HG02981 (cell line): ENCODE measurements around the gene HDGFL2.

Experiments used
- ATAC-seq: cut with Tn5 transposase; IDR thresholded peaks from one replicate; pipeline ENCODE4 v1.9.1; 2021; ENCODE audit warnings: mild to moderate bottlenecking, moderate library complexity; ENCODE audit not compliant: unreplicated experiment

Gene HDGFL2

DNA sequence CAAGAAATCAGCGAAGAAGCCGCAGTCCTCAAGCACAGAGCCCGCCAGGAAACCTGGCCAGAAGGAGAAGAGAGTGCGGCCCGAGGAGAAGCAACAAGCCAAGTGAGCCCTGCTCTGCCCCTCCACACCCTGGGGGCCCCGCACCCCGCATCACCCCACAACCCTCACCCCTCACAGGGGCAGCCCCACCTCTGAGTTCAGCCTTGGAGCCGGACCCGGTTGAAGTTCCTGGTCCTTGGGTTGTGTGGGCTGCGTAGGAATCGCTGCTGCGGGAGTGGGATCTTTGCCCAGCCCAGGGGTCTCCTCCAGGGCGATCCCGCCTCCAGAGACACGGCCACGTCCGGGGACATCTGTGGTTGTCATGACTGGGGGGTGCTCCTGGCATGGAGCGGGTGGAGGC is 24.2 kb downstream of the HDGFL2 start:
- ATAC-seq, result no peak

DNA sequence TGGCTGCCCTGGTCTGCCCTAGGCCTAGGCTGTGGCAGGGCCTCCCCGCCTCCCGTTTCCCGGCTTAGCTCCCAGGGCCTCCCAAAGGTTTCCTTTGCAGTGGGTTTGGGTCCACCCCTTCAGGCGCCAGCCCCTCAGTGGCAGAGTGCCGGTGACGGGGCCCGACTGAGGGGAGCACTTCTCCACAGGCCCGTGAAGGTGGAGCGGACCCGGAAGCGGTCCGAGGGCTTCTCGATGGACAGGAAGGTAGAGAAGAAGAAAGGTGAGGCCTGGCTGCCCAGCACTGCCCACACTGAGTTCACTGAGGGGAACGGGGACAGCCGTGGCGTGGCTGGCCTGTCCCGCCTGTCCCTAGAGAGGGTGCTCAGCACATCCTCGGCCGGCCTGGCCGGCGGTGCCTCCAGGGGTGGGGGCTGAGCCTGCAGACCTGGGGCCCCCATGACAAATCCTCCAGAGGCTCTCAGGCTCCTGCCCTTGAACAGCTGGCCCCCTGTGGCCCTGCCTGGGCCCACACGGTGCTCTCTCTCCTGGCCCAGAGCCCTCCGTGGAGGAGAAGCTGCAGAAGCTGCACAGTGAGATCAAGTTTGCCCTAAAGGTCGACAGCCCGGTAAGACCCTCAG is 25.8 kb downstream of the HDGFL2 start:
- no peak for ATAC-seq

GRCh38 chr19:4498694-4499093 is 26.6 kb downstream of the HDGFL2 start:
- ATAC-seq, result no peak

DNA sequence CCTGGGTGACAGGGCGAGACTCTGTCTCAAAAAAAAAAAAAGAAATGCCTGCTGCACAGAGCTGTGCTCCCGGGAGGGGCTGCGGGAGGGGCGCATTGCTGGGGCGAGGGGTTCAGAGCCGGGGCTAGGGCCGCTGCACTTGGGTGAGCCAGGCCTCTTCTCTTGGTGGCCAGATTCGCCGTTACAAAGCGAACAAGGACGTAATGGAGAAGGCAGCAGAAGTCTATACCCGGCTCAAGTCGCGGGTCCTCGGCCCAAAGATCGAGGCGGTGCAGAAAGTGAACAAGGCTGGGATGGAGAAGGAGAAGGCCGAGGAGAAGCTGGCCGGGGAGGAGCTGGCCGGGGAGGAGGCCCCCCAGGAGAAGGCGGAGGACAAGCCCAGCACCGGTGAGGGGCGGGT is 27.2 kb downstream of the HDGFL2 start:
- no peak for ATAC-seq

DNA sequence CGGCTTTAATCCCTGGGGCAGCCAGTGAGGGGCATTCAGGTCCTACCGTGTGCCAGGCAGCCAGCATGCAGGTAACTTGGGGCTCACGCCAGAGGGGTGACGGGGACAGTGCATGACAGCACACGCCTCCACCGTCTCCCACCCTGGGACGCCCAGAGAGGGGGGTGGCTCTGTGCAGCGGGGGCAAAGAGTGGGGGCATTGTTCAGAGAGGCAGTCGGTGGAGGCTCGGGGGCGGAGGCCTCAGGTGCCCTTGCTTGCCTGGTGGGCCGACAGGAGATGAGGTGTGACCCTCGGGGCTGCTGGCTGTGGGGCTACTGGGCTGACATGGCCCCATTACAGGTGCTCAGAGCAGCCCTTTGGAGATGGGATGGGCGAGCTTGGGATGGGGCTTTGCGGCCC is 27.8 kb downstream of the HDGFL2 start:
- ATAC-seq, result no peak

- no peak for ATAC-seq
These were observed 28.9 kb downstream of the HDGFL2 start for GRCh38 chr19:4500841-4501591.

GRCh38 chr19:4501691-4502090 is 29.6 kb downstream of the HDGFL2 start:
- no peak for ATAC-seq

DNA sequence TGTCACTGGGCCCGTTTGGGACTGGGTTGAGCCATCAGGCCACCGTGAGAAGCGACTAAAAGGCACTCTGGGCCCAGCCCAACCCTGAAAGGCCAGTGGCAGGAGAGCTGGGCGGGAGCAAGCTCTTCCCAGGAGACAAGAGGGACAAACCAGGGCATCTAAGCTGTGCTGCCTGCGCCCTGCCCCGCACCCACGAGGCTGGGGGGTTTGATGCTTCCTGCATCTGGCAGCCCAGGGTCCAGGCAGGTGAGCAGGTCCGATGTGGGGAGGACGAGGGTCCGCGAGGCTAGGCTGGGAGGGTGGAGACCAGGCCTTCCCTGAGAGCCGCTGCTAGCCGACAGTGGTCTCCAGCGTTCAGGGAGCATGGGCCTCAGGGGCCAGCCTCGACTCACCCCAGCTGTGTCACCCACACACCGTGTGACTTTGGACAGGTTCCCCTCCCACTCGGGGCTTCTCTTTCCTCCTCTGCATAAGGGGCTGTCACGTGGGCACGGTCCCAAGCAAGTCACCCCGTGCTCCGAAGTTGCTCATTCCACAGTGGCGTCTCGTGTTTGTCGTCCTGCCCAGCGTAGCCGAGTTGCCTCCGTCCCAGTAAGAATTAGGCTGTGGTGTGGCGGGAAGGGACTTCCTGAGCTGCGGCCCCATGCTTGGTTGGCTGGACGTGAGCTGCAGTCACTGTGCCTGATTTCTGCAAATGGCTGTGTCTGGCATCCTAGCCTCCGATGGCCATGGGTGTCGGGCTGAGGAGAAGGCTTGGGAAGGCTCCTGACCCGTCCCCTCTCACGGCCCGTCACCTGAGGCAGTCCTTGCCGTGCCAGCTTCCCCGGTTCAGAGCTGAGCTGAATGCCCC is 30.4 kb downstream of the HDGFL2 start:
- ATAC-seq, result no peak

DNA sequence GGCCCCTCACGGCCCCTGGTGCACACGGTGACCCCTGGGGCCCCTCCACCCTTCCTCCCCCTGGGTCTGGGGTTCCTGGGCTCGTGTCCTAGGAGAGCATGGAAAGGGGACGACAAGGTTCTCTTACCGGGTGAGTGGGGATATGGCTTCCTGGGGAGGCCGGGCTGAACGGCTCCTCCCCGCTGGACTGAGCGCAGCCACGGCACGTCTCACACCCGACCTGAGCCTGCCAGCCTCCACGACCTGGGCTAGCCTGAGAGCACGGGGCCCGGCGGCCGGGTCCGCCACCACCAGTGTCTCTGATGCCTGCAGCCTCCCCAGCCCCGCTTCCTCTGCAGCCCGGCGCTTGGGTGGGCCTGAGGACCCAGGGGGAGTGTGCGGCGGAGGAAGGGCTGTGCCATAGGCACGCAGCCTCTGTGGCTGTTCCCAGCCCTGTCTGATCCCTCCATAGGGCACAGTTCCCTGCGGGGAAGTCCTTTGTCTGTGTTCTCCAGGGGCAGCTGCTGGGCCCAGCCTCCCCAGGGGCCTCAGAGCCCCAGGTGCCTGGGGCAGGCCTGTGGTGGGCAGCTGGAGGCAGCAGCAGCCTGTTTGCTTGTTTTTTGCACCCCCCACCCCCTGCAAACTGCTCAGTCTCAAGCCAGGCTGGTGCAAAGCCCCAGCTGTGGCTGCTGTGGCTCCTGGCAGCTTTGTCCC is 31.2 kb downstream of the HDGFL2 start:
- ATAC-seq, result no peak

DNA sequence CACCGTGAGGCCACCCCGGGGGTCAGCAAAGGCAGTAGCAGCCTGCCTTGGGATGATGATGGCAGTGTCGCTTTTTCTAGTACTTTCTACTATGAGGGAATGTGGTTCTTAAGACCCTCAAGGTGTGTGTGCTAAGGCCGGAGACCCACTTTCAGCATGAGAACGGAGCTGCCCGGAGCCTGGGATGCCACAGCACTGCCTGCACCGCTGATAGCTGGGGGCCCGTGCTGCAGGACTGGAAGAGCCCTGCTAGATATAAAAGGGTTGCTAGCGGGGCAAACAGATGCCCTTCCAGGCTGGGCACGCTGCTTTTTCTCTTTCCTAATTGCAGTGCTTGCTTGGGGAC is 31.7 kb downstream of the HDGFL2 start:
- ATAC-seq, result no peak

GRCh38 chr19:4504297-4504701 is 32.2 kb downstream of the HDGFL2 start:
- no peak for ATAC-seq

- no peak for ATAC-seq
These were observed 32.9 kb downstream of the HDGFL2 start for GRCh38 chr19:4504891-4505569.

DNA sequence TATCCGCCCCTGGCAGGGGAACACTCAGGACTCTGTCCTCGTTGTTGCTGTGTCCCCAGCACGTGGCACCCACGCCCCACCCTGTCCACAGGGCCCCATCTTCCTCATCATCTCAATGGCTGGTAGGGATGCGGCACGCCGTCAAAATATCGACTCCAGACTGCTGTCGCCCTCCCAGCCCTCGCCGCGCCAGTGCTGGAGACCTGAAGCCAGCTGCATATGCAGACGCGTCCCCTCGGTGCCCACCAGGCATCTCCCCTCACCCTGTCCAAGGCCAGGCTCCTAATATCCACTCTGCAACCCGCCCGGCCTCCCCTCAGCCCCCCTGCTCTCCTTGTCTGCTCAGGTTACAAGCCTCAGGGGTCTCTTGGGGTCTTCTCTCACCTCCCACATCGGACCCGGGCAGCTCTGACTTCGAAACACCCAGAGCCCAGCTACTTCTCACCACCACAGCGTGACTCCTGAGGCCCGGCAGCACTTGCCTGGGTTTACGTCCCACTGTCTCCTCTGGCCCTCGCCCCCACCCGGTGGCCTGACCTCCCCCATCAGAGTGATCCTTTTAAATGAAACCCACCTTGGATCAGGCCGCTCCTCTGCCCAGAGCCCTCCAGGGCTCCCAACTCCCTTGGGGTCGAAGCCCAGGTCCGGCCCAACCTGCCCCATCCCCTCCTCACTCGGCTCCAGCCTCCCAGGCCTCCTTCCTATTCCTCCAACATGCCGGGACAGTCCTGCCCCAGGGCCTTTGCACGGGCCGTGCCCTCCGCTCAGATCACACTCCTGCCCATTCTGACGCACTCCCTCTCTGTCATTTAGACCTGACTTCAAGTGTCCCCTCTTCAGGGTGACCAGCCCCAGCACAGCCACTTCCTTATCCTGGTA is 33.7 kb downstream of the HDGFL2 start:
- ATAC-seq, result no peak

DNA sequence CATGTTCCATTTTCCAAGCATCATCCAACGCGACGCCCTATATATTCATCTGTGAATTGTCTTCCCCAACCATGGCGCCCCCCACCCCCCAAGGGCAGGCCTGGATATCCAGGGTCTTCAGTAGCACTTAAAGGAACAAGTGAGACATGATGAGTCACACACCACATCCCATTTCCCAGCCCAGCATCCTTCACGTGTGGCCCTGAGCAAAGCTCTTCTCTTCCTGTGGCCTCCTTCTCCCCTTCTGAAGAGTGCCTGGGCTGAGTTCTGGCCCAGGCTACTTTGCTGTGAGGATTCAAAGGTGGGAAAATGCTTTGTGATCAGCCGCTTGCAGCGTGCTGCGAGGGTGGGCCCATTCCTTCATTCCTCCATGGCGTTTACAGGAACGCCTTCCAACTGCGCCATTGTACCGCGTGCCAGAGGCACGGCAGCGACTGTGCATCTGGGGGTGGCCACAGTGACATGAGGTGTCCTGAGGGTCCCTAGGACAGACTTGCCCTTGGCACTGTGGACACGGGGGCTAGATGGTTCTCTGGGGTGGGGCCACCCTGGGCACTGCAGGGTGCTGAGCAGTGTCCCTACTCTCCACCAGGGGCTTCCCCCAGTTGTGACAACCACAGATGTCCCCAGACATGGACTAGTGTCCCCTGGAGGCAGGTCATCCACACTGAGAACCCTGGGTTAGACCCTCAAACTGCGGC is 34.5 kb downstream of the HDGFL2 start:
- no peak for ATAC-seq

DNA sequence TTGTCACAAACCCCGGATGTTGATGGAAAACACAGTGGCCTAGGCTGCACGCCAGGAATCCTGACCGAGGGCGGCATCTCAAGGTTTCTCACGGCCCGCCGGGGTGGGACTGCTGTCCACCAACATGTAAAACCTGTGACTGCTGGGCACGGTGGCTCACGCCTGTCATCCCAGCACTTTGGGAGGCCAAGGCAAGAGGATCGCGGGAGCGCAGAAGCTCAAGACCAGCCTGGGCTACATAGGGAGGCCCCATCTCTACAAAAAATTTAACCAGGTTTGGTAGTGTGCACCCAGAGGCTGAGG is 35.0 kb downstream of the HDGFL2 start:
- ATAC-seq, result no peak

DNA sequence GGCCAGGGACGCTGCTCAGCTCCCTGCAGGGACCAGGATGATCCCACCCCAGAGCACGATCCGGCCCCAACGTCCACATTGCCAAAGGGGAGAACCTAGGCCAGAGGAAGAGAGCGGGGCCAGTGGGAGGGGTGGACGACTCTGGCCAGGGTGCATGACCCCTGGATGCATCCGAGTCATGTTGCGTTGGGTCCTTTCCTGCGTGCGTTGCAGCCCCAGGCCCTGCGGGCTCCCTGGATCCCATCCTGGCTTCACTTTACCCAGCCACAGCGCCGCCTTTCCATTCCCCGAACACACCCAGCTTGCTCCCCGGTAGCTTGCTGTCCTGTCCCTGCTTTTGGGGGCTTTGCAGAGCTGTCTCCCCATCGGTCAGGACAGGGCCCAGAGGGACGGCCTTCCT is 35.7 kb downstream of the HDGFL2 start:
- ATAC-seq, result no peak

GRCh38 chr19:4508698-4509097 is 36.6 kb downstream of the HDGFL2 start:
- ATAC-seq, result no peak

DNA sequence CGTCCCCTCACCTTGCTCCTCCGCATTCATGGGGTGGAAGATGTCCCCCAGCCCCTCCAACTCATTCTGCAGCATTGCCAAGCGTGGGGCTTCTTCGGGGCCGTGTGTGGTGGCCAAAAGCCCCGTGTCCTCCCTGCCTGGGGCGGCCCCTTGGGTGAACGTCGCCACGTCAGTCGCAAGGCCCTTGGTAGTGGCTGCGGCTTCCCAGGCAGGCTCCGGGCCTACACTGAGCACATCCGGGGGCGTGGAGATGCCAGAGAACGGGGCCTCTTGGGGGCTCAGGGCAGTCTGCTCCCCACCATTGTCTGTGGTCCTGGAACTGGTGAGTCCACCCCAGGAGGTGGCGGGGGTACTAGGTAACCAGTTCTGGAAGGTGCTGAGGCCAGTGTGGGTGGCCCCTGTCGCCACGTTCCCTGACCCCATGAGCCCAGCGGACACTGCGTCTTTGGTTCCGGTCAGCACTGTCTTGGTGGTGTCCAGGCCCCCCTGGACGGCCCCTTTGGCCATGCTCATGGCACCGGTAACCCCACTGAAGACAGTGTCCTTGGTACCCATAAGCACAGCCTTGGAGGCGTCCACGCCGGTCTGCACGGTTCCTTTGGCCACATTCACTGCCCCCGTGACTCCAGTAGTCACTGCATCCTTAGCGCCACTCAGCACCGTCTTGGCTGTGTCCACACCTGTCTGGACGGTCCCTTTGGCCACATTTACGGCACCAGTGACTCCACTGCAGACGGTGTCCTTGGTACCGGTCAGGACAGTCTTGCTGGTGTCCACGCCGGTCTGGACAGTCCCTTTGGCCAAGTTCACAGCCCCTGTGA is 38.5 kb downstream of the HDGFL2 start:
- no peak for ATAC-seq
